AG10803 (cell line): ENCODE measurements around the gene APOA5.

ENCODE experiments used
- DNase-seq: peaks from one replicate; pipeline ENCODE4 v3.0.0; 2010; ENCODE audit warnings: low read depth
- H3K4me3 ChIP-seq: 2 replicates; pipeline ENCODE4 v1.5.1; 2011; ENCODE audit warnings: mild to moderate bottlenecking, low read length, control low read depth
- TF ChIP-seq, protein P1 (sequence below): conservative IDR thresholded peaks from 2 replicates; pipeline ENCODE4 v1.5.1; 2011; ENCODE audit warnings: mild to moderate bottlenecking, low read length, control low read depth, inconsistent platforms

The APOA5 gene, protein sequence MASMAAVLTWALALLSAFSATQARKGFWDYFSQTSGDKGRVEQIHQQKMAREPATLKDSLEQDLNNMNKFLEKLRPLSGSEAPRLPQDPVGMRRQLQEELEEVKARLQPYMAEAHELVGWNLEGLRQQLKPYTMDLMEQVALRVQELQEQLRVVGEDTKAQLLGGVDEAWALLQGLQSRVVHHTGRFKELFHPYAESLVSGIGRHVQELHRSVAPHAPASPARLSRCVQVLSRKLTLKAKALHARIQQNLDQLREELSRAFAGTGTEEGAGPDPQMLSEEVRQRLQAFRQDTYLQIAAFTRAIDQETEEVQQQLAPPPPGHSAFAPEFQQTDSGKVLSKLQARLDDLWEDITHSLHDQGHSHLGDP

DNA sequence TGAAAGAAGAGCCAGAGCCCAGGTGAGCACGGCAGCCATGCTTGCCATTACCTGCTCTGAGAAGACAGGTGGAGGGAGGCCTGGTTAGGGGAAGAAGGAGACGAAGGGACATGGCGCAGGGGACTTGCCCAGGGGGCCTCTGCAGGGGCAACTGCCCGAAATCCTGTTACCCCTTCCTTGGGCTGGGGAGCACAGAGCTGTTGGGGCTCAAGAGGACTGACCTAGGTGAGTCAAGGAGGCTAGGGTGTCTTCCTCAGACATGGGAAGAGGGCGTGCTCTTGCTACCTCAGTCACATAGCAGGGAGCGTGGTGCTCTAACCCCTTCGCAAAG, at the start of gene APOA5:
APOA5 (minus strand) TSS at position 67 of the 331 bp plus-strand sequence; CDS start at position 48, 19 bp downstream.
- no peak for DNase-seq
- no peak within 1 kb of the TSS for H3K4me3 ChIP-seq
- TF ChIP-seq, protein P1, sequence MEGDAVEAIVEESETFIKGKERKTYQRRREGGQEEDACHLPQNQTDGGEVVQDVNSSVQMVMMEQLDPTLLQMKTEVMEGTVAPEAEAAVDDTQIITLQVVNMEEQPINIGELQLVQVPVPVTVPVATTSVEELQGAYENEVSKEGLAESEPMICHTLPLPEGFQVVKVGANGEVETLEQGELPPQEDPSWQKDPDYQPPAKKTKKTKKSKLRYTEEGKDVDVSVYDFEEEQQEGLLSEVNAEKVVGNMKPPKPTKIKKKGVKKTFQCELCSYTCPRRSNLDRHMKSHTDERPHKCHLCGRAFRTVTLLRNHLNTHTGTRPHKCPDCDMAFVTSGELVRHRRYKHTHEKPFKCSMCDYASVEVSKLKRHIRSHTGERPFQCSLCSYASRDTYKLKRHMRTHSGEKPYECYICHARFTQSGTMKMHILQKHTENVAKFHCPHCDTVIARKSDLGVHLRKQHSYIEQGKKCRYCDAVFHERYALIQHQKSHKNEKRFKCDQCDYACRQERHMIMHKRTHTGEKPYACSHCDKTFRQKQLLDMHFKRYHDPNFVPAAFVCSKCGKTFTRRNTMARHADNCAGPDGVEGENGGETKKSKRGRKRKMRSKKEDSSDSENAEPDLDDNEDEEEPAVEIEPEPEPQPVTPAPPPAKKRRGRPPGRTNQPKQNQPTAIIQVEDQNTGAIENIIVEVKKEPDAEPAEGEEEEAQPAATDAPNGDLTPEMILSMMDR, result no peak

DNA sequence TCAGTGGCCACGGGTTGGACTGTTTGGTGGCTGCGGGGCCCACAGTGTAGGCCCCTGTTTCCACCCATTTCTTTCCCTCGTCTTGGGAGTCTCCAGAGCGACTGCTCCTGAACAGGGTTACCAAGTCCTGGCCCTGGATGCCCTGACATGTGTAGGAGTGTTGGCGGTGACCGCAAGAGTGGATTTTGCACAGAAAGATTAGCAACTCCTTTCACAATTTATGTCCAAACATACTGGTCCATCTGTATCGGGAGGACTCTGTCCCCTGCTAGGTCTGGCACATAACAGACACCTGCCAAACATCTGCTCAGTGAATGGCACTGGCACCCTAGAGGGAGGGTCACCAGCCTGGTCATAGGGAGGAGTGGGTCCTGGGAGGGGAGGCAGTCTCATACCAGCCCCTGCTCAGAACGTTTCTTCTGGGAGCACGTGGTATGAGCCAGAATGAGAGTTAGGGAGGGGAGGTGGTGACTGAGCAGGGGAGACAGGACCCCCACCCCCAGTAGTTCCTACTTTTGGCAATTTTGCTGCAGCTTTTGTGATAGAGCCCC, 49.1 kb upstream of the APOA5 start:
- TF ChIP-seq, protein P1, result no peak
- no peak for DNase-seq
- no peak overlapping the region for H3K4me3 ChIP-seq

DNA sequence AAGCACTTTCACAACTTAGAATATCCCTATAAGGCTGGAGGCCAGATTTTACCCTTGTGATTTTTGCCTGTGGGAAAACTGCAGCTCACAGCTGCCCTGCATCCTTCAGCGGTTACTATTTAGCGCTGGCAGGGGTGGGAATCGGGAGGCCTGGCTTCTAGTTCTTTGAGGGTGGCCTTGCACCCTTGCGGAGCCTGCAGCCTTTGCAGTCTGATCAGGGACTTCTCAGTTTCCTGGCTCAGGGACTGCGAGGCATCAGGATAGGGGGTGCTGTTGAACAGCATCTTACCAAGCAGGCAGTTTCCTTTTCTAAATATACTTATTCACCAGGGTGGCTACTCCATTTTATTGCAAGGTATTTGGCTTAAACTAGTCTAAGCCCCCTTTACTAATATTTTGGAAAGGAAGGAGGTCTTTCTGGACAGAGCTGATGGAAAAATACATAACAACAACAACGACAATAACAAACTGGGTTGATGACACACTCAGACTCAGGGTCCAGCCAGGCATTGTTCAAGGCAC, 48.6 kb upstream of the APOA5 start:
- TF ChIP-seq, protein P1, result peak; percentile 48
- no peak overlapping the region for H3K4me3 ChIP-seq
- peak; percentile 60 for DNase-seq

DNA sequence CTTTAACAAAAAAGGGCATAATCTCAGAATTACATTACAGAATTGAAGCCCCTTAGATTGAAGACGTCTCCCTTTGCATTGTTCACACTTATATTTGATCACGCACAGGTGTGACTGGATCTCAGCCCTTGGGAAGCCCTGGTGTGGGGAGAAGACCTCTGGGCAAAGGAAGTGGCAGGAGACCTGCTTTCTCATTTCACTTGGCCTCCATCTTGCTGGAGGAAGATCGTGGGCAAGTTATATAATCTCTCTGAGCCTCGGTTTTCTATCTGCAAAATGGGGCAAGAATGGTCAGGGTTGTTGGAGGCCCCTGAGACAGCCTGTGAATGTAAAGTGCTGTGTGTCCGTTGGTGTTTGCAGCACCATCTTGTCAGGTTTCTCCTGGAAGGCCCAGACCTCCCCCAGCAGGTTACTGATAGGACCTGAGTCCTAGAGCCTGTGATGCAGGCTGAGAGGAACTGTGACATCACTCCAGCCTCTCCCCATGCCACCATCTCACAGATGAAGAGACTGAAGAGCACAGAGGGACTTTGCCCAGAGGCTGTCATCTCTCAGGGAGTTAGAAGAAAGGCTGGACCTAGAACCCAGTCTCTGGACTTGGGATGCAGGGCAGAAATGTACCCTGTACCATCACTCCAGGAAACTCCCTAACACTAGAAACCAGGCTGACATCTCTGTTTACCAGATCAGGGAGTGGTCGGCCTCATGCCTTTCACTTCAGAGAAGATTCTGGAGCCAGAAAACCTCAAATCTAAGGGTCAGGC, 46.8 kb upstream of the APOA5 start:
- TF ChIP-seq, protein P1, result no peak
- H3K4me3 ChIP-seq, result no peak overlapping the region
- no peak for DNase-seq

DNA sequence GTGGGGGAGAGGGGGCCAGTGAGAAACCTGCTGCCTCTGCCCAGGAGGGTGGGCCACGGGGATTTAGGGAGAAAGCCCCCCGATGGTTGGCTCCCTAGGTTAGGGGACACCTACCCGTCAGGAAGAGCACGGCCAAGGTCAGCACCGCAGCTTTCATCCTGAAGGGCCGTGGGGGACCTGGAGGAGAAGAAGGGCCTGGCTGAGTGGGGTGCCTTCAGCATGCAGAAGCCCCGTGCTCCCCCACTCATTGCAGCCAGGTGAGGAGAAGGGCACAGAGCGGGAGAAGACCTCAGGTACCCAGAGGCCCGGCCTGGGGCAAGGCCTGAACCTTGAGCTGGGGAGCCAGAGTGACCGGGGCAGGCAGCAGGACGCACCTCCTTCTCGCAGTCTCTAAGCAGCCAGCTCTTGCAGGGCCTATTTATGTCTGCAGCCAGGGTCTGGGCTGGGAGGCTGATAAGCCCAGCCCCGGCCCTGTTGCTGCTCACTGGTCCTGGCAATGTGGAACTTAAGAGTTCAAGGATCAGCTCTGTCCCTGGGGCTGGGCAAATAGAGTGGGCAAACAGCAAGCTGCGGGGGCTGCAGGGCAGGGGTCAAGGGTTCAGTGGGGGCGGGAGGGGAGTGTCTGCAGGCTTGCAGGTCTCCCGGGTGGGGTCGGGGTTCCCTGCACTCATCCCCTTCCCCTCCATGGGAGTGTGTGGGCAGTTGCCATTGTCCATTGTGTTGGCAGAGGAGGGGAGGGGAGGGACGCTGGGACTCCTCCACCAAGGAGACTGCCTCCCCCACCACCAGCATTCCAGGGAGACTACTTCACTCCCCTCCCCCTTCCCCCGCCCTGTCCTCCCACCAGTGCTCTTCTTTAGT, 45.8 kb upstream of the APOA5 start, which contains the start of gene APOA1:
APOA1 (minus strand) TSS at position 392 of the 861 bp plus-strand sequence; CDS start at position 157, 235 bp downstream.
- H3K4me3 ChIP-seq, result no peak within 1 kb of the TSS
- no peak for DNase-seq
- TF ChIP-seq, protein P1, result no peak

DNA sequence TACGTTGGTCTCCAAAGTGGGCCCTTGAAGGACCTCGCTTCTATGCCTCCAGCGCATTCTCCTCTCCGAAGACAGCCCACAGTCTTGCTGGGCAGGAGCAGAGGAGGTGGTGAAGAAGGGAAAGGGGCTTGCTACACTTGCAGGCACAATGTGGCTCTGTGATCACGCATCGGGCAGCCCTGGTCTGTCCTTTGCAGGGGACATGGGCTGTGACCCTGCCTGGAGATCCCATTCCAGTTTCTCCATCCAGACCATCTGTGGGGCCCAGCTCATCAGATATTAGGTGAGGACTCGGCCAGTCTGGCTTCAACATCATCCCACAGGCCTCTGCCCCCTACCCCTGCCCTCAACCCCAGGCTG, 44.9 kb upstream of the APOA5 start:
- no peak overlapping the region for H3K4me3 ChIP-seq
- DNase-seq, result no peak
- TF ChIP-seq, protein P1, result no peak
